GM19351 (cell line): ENCODE results near the gene FAM193A.
"Not testable (repeated sequence)": the region's sequence is repeated elsewhere in the genome, so short reads cannot be mapped to it uniquely, and the experiment has no call there.

ENCODE experiments used
- ATAC-seq: cut with Tn5 transposase; IDR thresholded peaks from one replicate; pipeline ENCODE4 v1.9.1; 2021; ENCODE audit warnings: mild to moderate bottlenecking, moderate library complexity; ENCODE audit not compliant: unreplicated experiment

The FAM193A gene

DNA sequence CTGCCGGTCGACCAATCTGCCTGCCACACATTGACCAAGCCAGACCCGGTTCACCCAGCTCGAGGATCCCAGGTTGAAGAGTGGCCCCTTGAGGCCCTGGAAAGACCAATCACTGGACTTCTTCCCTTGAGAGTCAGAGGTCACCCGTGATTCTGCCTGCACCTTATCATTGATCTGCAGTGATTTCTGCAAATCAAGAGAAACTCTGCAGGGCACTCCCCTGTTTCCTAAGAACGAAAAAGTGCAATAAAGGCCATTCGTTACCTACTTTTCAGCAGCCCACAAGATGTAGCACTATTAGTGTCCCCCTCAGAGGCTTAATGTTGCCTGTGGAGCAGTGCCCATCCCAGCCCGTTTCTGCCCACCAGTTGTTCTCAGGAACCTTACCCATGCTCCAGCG lies 22.3 kb upstream of the FAM193A start:
- ATAC-seq: not testable (repeated sequence)

DNA sequence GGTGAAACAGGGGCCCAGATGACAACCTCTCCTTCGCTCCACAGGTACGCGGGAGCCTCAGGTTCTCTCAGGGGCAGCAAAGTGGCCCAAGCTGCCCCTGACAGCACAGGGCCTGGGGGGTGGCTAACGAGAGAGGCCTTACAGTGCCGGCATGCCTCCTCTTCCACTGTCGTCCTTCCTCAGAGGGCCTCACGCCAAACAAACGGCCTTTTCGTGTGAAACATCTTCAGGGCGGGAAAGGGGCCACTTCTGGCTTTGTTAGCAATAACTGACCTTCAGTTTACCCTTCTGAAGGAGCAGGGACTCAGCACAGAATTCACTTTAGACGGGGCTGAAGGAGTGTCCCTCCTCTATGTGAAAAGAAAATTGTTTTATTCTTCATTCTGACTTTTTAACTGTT lies 21.5 kb upstream of the FAM193A start:
- not testable (repeated sequence) for ATAC-seq

DNA sequence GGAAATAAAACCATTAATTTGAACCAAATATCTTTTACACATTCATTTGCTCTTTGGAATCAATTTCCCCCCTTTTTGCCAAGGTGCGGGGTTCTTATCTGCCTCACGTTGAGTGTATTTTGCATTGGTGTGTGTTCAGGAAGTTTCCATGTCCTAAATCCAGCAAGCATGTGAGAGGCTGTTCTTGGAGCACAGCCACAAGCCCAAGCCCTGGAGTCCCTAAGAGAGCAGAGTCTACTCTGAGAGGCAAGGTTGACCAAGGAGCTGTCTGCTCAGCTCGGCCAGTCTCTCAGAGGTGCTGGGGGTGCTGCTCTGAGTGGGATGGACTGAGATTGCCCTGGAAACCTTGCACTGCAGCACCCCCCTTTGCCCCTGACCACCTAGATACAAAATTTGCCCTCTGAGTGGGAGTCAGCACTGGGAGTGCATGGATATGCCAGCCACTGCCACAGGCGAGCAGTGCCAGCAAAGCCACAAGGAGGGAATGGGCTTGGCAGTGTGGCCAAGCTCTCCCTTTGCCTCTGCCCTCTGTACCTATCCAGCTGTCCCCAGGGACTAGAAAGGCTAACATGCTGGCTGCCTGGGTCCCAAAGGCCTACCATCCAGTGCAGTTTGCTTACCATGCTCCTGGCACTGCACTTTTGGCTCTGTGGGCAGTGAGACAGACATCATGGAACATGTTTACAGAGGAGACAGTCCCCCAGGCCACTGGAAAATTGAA lies 20.5 kb upstream of the FAM193A start:
- no peak for ATAC-seq

DNA sequence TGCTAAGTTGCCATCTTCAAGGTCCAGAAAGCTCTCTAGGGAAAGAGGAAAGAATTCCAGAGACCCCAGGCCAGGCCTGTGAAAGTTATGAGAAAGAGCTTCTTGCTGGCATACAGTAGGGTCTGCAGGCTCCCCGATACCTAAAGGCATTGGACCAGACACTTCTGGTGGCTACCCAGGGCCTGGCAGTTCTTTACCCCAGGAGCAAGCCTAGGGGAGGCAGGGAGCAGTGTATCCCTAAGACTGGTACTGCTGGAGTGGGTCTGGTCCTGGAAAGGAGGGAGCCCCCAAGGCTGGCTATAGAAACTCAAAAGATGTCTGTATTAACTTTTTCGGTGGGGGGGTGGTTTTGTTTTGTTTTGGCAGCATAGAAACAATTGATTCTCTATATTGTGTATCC lies 19.8 kb upstream of the FAM193A start:
- no peak for ATAC-seq

DNA sequence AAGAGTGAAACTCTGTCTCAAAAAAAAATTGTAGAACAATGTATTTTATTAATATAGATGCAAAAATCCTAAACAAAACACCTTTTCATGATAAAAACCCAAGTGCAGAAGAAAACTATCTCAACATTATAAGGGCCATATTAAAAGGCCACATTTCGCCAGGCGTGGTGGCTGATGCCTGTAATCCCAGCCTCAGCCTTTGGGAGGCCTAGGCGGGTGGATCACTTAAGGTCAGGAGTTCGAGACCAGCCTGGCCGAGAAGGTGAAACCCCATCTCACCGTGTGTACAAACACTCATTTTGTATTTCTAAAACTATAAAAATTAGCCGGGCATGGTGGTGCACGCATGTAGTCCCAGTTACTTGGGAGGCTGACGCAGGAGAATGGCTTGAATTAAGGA lies 9.9 kb upstream of the FAM193A start:
- no peak for ATAC-seq

DNA sequence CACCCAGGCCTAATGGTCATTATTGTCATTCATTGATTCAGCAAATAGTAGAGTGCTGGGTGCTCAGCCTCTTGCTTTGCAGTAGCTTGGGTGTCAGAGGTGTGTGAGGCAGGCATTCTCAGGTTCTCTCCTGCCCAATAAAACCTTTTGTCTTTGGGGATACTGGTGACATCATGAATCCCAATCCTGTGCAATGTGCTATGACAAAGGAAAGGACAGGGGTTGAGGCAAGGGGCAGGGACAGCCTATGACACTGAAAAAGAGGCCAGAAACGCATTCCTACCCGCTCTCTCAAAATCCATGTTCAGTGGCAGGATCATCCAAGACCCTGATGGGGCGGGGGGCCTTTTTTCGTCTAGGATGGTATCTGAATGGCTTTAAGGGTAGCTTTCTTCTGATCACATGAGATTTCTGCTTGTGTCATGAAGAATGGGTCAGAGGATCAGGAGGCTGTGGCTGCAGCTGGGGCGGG lies 1.5 kb upstream of the FAM193A start:
- no peak for ATAC-seq

DNA sequence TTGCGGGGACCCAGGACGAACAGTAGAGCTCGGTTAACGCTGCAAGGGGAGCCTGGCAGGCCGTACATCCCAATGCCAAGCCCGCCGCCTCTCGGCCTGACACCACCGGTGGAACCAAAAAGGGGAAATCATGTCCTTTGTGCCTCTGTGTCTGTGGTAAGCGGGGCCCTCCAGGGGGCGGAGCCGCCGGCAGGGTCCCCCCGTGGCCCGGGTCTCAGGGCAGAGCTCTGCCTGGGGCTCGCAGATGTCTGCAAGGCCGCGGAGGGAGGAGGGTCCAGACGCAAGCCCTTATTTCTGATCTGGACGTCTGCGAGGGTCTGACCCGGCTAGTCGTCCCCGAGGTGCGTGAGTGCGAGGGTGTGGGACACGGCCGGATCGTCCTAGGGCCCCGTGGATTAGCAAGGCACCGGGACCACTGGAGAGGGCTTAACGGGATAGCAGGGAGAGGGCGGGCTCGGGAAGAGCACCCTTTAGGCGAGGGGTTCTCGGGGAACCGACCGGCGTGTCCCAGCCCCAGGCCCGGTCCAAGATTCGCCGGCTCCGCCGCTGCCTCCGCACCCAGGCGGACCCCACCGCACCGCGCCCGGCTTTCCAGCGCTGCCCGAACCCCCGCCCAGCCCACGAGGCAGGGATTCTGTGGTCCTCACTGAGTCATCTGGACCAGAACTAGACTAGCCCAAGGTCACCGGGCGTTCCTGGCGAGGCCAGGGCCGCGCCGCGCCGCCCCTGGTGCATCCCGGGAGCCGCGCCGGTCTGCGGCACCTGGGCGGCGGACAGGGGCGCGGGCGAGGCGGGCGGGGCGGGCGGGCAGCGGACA lies 863 bp upstream of the FAM193A start:
- ATAC-seq: peak; percentile 7

DNA sequence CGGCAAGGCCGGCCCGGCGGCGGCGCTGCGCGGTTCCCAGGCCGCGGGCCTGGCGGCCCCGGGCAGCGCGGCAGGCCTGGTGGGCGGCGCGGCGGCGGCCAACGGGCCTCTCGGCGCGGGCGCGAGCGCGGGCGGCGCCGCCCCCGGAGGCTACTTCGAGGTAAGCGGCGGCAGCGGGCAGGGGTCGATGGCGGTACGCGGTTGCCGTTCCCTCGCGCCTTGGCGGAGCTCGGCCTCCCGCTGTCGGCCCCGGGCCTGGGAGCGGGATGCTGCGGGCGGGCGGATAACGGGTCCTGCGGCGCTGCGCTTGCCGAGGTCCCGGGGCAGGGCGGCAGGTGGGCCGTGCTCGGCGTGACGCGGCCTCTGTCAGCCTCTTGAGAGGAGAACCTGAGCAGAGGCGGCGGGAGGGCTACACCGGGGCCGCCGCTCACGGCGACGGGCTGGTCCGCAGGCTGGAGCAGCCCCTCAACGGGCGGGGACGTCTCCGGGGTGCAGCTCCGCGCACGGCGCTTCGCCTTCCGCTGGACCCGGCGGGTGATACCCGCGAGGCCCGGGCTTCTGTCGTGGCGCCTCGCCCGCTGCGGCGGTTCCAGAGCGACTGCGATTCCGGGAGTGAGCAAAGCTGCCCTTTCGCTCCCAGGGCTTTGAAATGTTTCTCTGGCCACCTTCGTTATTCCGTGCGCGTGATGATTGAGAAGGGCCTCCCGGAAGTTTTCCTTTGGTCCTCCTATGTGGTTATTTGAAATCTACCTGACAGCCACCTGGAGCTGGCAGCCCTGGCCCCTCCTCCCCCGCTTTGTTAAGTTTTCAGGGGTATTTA lies 774 bp downstream of the FAM193A start:
- ATAC-seq: peak; percentile 15

DNA sequence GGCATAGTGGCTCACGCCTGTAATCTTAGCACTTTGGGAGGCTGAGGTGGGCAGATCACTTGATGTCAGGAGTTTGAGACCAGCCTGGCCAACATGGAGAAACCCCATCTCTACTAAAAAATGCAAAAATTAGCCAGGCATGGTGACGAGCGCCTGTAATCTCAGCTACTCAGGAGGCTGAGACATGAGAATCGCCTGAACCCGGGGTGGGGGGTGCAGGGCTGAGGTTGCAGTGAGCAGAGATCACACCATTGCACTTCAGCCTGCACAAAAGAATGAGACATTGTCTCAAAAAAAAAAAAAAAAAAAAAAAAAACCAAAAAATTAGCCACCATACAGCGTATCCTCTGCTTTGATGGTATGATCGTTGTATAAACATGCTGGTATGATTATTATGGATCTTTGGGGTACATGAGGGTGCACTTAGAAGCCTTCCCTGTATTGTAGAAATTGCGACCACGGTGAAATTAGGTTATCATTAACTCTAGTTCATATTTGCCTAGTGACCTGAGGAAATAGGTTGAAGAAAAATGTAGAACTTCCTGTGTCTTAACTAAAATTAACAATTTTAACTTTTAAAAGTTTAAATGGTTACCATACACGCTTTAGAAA lies 7.2 kb downstream of the FAM193A start:
- ATAC-seq: not testable (repeated sequence)

DNA sequence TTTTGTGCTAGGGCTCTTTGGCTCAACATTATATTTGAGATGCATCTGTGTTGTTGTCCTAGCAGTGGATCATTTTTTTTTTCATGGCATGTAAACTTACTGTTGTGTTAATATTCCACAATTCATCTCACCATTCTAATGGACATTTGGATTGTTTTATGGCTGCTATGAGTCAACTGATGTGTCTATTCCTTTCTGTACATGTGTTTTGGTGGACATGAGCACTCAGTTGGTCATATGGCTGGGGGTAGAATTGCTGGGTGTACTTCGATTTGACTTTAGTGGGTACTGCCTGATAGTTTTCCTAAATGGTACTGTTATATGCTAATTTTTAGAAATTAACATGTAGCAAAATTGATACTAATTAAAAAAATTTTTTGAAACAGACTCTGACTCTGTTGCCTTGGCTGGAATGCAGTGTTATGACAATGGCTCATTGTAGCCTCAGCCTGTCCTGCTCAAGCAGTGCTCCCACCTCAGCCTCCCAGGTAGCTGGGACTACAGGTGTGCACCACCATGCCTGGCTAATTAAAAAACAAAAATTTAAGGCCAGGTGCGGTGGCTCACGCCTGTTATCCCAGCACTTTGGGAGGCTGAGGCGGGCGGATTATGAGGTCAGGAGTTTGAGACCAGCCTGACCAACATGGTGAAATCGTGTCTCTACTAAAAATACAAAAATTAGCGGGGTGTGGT lies 9.0 kb downstream of the FAM193A start:
- ATAC-seq: no peak

DNA sequence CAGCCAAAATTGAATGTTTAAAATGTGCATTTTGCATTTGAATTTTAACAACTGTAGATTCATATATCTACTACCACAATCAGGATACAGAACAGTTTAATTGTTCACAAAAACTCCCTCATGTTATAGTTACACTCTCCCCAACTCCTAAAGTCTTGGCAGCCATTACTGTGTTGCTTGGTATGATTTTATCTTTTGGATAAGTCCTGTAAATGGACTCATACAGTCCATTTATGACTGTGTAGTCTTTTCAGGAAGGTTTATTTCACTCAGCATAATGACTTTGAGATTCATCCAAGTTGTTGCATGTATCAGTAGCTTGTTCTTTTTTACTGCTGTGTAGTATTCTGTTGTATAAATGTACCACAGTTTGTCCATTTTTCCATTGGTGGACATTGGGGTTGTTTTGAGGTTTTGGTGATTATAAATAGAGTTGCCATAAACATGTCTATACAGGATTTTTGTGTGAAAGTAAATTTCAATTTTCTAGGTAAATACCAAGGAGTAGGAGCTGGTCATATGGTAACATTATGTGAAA lies 9.9 kb downstream of the FAM193A start:
- no peak for ATAC-seq

DNA sequence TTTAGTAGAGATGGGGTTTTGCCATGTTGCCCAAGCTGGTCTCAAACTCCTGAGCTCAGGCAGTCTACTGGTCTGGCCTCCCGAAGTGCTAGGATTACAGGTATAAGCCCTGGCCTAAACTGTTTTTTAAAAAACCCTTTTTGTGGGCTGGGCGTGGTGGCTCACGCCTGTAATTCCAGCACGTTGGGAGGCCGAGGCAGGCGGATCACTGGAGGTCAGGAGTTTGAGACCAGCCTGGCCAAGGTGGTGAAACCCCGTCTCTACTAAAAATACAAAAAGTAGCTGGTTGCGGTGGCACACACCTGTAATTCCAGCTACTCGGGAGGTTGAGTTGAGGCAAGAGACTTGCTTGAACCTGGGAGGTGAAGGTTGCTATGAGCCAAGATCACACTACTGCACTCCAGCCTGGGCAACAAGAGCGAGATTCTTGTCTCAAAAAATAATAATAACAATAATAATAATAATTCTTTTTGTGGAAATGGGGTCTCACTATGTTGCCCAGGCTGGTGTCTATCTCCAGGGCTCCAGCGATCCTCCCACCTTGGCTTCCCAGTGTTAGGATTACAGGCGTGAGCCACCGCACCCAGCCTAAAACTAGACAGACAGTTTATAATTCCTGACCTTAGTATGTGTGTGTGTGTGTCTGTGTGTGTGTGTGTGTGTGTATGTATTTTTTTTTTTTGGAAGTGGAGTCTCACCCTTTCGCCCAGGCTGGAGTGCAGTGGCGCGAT lies 10.7 kb downstream of the FAM193A start:
- ATAC-seq: not testable (repeated sequence)

DNA sequence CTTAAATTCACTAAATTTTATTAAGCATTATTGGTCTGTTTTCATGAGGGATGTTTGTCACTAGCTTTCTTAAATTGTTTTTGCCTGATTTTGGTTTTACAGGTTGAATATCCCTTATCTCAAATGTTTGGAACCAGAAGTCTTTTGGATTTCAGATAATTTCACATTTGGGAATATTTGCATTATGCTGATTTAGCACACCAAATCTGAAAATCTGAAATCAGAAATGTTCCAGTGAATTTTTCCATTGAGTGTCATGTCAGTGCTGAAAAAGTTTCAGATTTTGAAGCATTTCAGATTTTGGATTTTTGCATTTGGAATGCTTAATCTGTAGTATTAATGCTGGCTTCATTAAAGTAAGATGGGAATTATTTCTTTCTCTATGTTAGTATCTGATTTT lies 14.7 kb downstream of the FAM193A start:
- ATAC-seq: no peak

DNA sequence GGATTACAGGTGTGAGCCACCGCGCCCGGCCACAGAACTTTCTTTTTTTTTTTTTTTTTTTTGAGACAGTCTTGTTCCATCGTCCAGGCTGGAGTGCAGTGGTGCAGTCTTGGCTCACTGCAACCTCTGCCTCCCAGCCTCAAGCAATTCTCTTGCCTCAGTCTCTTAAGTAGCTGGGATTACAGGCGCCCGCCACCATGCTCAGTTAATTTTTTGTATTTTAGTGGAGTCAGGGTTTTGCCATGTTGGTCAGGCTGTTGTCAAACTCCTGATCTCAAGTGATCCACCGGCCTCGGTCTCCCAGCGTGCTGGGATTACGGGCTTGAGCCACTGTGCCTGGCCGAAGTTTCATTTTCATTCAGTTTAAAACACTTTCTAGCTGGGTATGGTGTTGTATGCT lies 16.4 kb downstream of the FAM193A start:
- no peak for ATAC-seq

DNA sequence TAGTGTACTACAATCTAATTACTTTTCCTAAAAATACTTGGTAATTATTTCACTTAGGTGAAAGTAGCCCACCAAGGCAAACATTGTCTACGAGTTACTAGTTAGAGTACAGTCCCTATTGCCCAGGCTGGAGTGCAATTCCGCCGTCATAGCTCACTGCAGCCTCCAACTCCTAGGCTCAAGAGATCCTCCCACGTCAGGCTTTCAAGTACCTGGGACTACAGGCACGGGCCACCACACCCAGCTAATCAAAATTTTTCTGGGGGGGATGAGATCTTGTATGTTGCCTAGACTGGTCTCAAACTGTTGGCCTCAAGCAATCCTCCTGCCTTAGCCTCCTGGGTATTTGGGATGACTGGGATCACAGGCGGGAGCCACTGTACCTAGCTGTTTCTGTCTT lies 21.9 kb downstream of the FAM193A start:
- no peak for ATAC-seq

DNA sequence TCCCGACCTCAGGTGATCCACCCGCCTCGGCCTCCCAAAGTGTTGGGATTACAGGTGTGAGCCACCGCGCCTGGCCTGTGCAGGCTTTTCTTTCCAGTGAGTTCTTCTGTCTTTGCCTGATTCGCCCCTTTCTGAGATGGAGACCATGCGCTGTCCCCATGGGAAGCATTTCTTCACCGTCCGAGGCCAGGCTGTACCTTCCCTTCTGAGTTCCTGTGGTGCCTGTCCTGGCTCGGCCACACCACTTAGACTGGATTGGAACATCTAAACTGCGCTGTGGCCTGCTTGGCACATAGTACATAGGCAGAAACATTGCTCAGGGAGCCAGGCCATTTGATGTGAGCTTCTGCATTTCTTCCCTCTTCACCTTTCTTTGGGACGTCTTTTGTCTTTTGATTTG lies 23.7 kb downstream of the FAM193A start:
- ATAC-seq: no peak

DNA sequence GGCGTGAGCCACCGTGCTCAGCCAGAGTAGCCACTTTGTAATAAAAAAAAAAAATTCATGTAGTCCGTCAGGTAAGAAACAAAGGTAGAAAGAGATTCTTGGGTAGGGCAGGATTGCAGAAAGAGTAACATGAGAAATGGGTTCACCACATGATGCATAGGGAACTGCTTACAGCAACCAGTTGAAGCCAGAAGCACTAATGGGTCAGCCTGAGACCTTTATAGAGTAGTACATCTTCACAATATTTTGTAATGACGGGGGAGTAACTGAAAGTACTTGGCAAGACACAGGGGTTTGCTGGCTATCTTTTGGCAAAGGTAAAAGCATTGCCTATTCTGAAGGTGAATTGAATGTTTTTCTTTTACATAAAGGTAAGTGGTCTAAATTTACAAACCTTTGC lies 29.1 kb downstream of the FAM193A start:
- no peak for ATAC-seq

DNA sequence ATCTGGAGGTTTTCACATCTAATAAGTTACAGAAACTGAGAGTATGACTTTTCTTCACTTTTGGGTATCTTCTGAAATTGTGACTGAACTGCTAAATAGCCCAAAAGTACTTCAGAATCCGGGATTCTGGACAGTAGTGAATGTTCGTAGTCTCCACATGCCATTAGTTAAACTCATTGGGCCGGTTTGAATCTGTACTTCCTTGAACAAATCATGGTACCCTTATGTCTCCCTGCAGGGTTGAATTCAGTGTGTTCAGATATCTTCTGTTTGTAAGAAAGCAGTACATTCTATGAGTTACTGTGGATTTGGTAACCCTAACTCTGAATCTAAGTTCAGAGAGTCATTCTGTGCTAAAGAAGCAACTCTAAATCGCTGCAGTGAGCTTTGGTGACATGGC lies 33.6 kb downstream of the FAM193A start:
- ATAC-seq: no peak

DNA sequence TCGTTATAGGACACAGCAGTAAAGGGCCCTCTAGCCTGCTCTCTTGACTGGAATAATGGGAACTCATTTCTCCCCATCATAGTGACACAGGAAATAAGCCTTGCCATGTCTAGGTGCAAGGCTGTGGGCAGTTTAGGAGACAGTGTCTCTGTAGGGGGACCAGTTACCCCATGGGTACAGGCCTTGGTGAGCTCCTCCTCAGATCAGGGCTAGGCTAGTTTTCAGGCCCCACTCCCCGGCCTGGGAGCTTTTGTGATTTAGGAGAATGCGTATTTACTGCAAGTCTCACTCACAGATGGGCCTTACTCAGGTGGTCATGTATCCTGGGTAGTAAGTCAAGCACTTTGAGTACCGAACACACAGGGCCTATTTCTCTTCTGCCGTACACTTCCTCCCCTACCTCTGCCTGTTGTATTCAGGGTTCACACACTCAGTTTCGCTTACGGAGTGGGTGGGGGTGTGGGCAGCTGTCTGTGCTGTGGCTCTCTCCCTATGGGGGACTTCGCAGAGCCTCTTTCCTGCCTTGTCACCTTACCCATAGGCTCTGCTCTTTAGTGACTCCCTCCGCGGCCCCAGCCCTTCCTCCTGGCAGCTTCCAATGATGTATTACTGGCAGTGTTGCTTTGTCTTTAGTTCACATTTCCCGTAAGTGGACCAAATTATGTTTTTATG lies 34.2 kb downstream of the FAM193A start:
- ATAC-seq: peak; percentile 84
